Mesenchymal stem cell (in vitro differentiated cells and primary cell): ENCODE results near the gene OR4K17.

Experiments used
- DNase-seq: peaks from one replicate; pipeline ENCODE4 v3.0.0-alpha.2; 2013
- H2AFZ ChIP-seq: one replicate; pipeline ENCODE4 v1.6.1; 2013; ENCODE audit warnings: low read depth, mild to moderate bottlenecking, control low read depth, inconsistent platforms, low read length, moderate library complexity
- H2AK5ac ChIP-seq: 2 replicates; pipeline ENCODE4 v1.6.1; 2013; ENCODE audit warnings: low read length, moderate library complexity, mild to moderate bottlenecking, inconsistent platforms; ENCODE audit not compliant: severe bottlenecking
- H2BK120ac ChIP-seq: one replicate; pipeline ENCODE4 v1.6.1; 2013; ENCODE audit warnings: low read depth, mild to moderate bottlenecking, inconsistent platforms, low read length, moderate library complexity
- H2BK12ac ChIP-seq, 2 experiments: one replicate each; pipeline ENCODE4 v1.6.1; 2013; ENCODE audit warnings: inconsistent platforms in 2 of 2, low read length in 2 of 2, mild to moderate bottlenecking in 2 of 2, moderate library complexity in 2 of 2, control low read depth in 1 of 2
- H2BK15ac ChIP-seq: one replicate; pipeline ENCODE4 v1.6.1; 2013; ENCODE audit warnings: mild to moderate bottlenecking, low read depth, inconsistent platforms; ENCODE audit not compliant: poor library complexity, severe bottlenecking
- H2BK5ac ChIP-seq: 2 replicates; pipeline ENCODE4 v1.6.1; 2013; ENCODE audit warnings: low read depth, mild to moderate bottlenecking, low read length, control low read depth, inconsistent platforms; ENCODE audit not compliant: poor library complexity, severe bottlenecking
- H3K14ac ChIP-seq, 2 experiments: one replicate each; pipeline ENCODE4 v1.6.1; 2013; ENCODE audit warnings: inconsistent platforms in 2 of 2, low read length in 2 of 2, control low read depth in 1 of 2, mild to moderate bottlenecking in 1 of 2, moderate library complexity in 1 of 2
- H3K18ac ChIP-seq, 2 experiments: one replicate each; pipeline ENCODE4 v1.6.1; 2013; ENCODE audit warnings: inconsistent platforms in 2 of 2, low read length in 2 of 2, control low read depth in 1 of 2, low read depth in 1 of 2, mild to moderate bottlenecking in 1 of 2
- H3K23ac ChIP-seq, 2 experiments: one replicate each; pipeline ENCODE4 v1.6.1; 2013; ENCODE audit warnings: inconsistent platforms in 2 of 2, low read length in 2 of 2, mild to moderate bottlenecking in 2 of 2, moderate library complexity in 2 of 2, control low read depth in 1 of 2
- H3K27ac ChIP-seq: 2 replicates; pipeline ENCODE4 v1.5.1; 2013; ENCODE audit warnings: mild to moderate bottlenecking, moderate library complexity, low read length, control low read depth, inconsistent platforms; ENCODE audit not compliant: poor library complexity, severe bottlenecking
- H3K27me3 ChIP-seq, 2 experiments: 2 replicates each; pipeline versions ENCODE4 v1.6.1 to v1.7.0; 2013; ENCODE audit warnings: low read length in 2 of 2, mild to moderate bottlenecking in 2 of 2, moderate library complexity in 2 of 2, control low read depth in 1 of 2, inconsistent platforms in 1 of 2; ENCODE audit not compliant: control insufficient read depth in 1 of 2, insufficient read depth in 1 of 2
- H3K36me3 ChIP-seq, 2 experiments: 2 replicates each; pipeline versions ENCODE4 v1.6.1 to v1.7.0; 2013; ENCODE audit warnings: low read length in 2 of 2, control low read depth in 1 of 2, inconsistent platforms in 1 of 2, low read depth in 1 of 2, mild to moderate bottlenecking in 1 of 2; ENCODE audit not compliant: insufficient read depth in 2 of 2, control insufficient read depth in 1 of 2
- H3K4ac ChIP-seq, 2 experiments: one replicate each; pipeline ENCODE4 v1.6.1; 2013; ENCODE audit warnings: inconsistent platforms in 2 of 2, low read length in 2 of 2, mild to moderate bottlenecking in 2 of 2, moderate library complexity in 2 of 2, control low read depth in 1 of 2, low read depth in 1 of 2
- H3K4me1 ChIP-seq: 2 replicates; pipeline ENCODE4 v1.6.1; 2013; ENCODE audit warnings: low read depth, low read length, control low read depth; ENCODE audit not compliant: control insufficient read depth, insufficient read depth
- H3K4me2 ChIP-seq: 2 replicates; pipeline ENCODE4 v1.6.1; 2013; ENCODE audit warnings: low read length, mild to moderate bottlenecking, inconsistent platforms; ENCODE audit not compliant: poor library complexity, severe bottlenecking
- H3K4me3 ChIP-seq, 2 experiments: 2 replicates each; pipeline versions ENCODE4 v1.5.1 to v1.7.0; 2013; ENCODE audit warnings: low read length in 2 of 2, mild to moderate bottlenecking in 2 of 2, control low read depth in 1 of 2, low read depth in 1 of 2; ENCODE audit not compliant: insufficient read depth in 1 of 2
- H3K79me1 ChIP-seq: replicated peaks from 2 replicates; pipeline ENCODE4 v1.6.1; 2013; ENCODE audit warnings: mild to moderate bottlenecking, control low read depth, low read length, inconsistent platforms; ENCODE audit not compliant: poor library complexity, severe bottlenecking
- H3K9ac ChIP-seq: 2 replicates; pipeline ENCODE4 v1.7.0; 2013; ENCODE audit warnings: mild to moderate bottlenecking, low read length, moderate library complexity
- H3K9me3 ChIP-seq: 2 replicates; pipeline ENCODE4 v1.7.0; 2013; ENCODE audit warnings: mild to moderate bottlenecking, low read length; ENCODE audit not compliant: control insufficient read depth
- H4K8ac ChIP-seq: one replicate; pipeline ENCODE4 v1.6.1; 2013; ENCODE audit warnings: inconsistent platforms, mild to moderate bottlenecking, low read length, moderate library complexity
- H4K91ac ChIP-seq: one replicate; pipeline ENCODE4 v1.6.1; 2013; ENCODE audit warnings: mild to moderate bottlenecking, low read length, inconsistent platforms
- WGBS: methylation state at CpG from one replicate; pipeline ENCODE4 v1.1.7; 2013; ENCODE audit warnings: mixed read lengths; 5-methylcytosine and 5-hydroxymethylcytosine counted together

The OR4K17 gene

DNA sequence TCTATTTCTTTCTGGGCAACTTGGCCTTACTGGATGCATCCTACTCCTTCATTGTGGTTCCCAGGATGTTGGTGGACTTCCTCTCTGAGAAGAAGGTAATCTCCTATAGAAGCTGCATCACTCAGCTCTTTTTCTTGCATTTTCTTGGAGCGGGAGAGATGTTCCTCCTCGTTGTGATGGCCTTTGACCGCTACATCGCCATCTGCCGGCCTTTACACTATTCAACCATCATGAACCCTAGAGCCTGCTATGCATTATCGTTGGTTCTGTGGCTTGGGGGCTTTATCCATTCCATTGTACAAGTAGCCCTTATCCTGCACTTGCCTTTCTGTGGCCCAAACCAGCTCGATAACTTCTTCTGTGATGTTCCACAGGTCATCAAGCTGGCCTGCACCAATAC, 33.4 kb downstream of the OR4K17 start:
- Histone ChIP-seq H2AFZ (no peak overlapping the region), H3K4ac (no peak overlapping the region), H3K27me3 (no peaks in the 10 kb centered on the region), H4K8ac (no peak overlapping the region), H3K18ac (no peak overlapping the region), H3K9me3 (no peaks in the 10 kb centered on the region), H3K14ac (no peak overlapping the region), H3K23ac (no peak overlapping the region), H3K27ac (no peak overlapping the region), H3K36me3 (no peaks in the 10 kb centered on the region), H4K91ac (no peak overlapping the region), H2BK15ac (no peak overlapping the region), H2BK5ac (no peak overlapping the region), H3K4me3 (no peak overlapping the region), H2AK5ac (no peak overlapping the region), H2BK12ac (no peak overlapping the region), H3K9ac (no peak overlapping the region), H3K4me2 (no peak overlapping the region), H3K4me1 (no peaks in the 10 kb centered on the region), H3K79me1 (no peaks in the 10 kb centered on the region), H2BK120ac (no peak overlapping the region)
- no peak for DNase-seq
- 59% methylated on average over 7 of the region's 7 CpGs for WGBS

DNA sequence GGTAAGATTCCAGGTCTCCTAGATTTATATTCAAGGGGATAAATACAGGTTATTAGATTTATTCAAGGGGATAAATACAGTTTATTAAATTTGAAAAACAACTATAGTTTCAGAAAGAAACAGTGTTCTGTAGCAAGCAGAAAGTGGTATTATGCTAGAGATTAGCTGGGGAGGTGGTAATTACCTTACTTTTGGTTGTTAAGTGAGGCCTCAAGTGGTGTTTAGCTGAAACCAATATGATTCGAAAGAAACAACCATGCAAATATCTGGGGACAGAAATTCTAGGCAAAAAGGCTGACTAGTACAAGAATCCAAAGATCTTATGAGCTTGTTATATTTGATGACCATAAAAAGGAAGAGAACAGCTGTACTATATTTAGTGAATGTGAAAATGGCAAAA, 34.3 kb downstream of the OR4K17 start:
- Histone ChIP-seq H3K4me2 (no peak overlapping the region), H3K4me3 (no peak overlapping the region), H4K8ac (no peak overlapping the region), H2BK120ac (no peak overlapping the region), H2BK5ac (no peak overlapping the region), H3K9ac (no peak overlapping the region), H3K4ac (no peak overlapping the region), H4K91ac (no peak overlapping the region), H3K18ac (no peak overlapping the region), H2BK15ac (no peak overlapping the region), H2BK12ac (no peak overlapping the region), H3K4me1 (no peaks in the 10 kb centered on the region), H3K79me1 (no peaks in the 10 kb centered on the region), H3K14ac (no peak overlapping the region), H2AK5ac (no peak overlapping the region), H3K23ac (no peak overlapping the region), H3K36me3 (no peaks in the 10 kb centered on the region), H3K27me3 (no peaks in the 10 kb centered on the region), H3K27ac (no peak overlapping the region), H2AFZ (no peak overlapping the region), H3K9me3 (no peaks in the 10 kb centered on the region)
- 90% methylated on average over 1 of the region's 1 CpG for WGBS
- DNase-seq = no peak

DNA sequence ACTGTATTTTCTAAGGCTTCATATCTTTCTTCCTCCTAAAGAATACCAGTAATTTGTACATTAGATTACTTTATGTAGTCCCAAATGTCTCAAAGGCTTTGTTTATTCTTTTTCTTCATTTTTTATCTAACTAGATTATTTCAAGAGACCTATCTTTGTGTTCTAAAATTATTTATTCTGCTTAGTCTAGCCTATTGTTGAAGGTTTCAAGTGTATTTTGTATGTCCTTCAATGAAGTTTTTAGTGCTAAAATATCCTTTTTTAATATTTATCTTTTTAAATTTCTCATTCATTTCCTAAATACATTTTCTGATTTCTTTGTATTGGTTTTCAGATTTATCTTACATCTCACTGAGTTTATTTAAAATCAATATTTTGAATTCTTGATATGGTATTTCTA, 53.9 kb downstream of the OR4K17 start:
- Histone ChIP-seq H2BK120ac (no peak overlapping the region), H2BK5ac (no peak overlapping the region), H3K36me3 (no peaks in the 10 kb centered on the region), H3K27me3 (no peaks in the 10 kb centered on the region), H3K4me1 (no peaks in the 10 kb centered on the region), H4K91ac (no peak overlapping the region), H3K18ac (no peak overlapping the region), H3K79me1 (no peaks in the 10 kb centered on the region), H3K9me3 (peaks cover 49% of the 10 kb centered on the region), H2AFZ (no peak overlapping the region), H3K27ac (no peak overlapping the region), H3K4me3 (no peak overlapping the region), H2BK12ac (no peak overlapping the region), H3K23ac (no peak overlapping the region), H3K4me2 (no peak overlapping the region), H3K4ac (no peak overlapping the region), H2BK15ac (no peak overlapping the region), H3K14ac (no peak overlapping the region), H2AK5ac (no peak overlapping the region), H4K8ac (no peak overlapping the region), H3K9ac (no peak overlapping the region)
- no peak for DNase-seq

GRCh38 chr14:20167091-20167490, 56.6 kb downstream of the OR4K17 start:
- Histone ChIP-seq H4K8ac (no peak overlapping the region), H4K91ac (no peak overlapping the region), H3K9me3 (peaks cover 35% of the 10 kb centered on the region), H3K36me3 (no peaks in the 10 kb centered on the region), H3K9ac (no peak overlapping the region), H3K14ac (no peak overlapping the region), H3K4ac (no peak overlapping the region), H3K4me3 (no peak overlapping the region), H3K27ac (no peak overlapping the region), H2BK12ac (no peak overlapping the region), H3K27me3 (no peaks in the 10 kb centered on the region), H2AFZ (no peak overlapping the region), H2BK15ac (no peak overlapping the region), H3K79me1 (no peaks in the 10 kb centered on the region), H3K18ac (no peak overlapping the region), H3K4me2 (no peak overlapping the region), H2BK120ac (no peak overlapping the region), H3K4me1 (no peaks in the 10 kb centered on the region), H3K23ac (no peak overlapping the region), H2BK5ac (no peak overlapping the region), H2AK5ac (no peak overlapping the region)
- no peak for DNase-seq
